Suprapubic skin (tissue), 4 donors: ENCODE measurements around the gene MEF2A. TPM values are rescaled to one million over a fixed set of nuclear protein-coding genes. Genes with fewer than 3 reads are reported as not detected.
A peak's percentile ranks its signal among the peaks of the same experiment; 100 is the strongest.

Experiments used
- DNase-seq, 2 donors: peaks; one replicate each; pipeline ENCODE4 v3.0.0-alpha.2; 2019; ENCODE audit warnings: low spot score in 2 of 2
- H3K27ac ChIP-seq: fragments of 200-600 bp; sonication (generic); one replicate; pipeline ENCODE4 v1.5.1; 2019
- H3K27me3 ChIP-seq: fragments of 200-600 bp; sonication (generic); one replicate; pipeline ENCODE4 v1.5.1; 2019
- H3K36me3 ChIP-seq: fragments of 200-600 bp; sonication (generic); one replicate; pipeline ENCODE4 v1.5.1; 2019
- H3K4me1 ChIP-seq: fragments of 200-600 bp; sonication (generic); one replicate; pipeline ENCODE4 v1.5.1; 2019
- H3K4me3 ChIP-seq: fragments of 200-600 bp; sonication (generic); one replicate; pipeline ENCODE4 v1.5.1; 2019; ENCODE audit warnings: mild to moderate bottlenecking
- H3K9me3 ChIP-seq: fragments of 200-600 bp; sonication (generic); one replicate; pipeline ENCODE4 v1.5.1; 2019
- EP300 ChIP-seq: sonication (generic); formaldehyde crosslinking; IDR thresholded peaks from one replicate; pipeline ENCODE4 v1.6.1; 2017; ENCODE audit warnings: antibody characterized with exemption
- POLR2A ChIP-seq, 2 donors: fragments of 450-650 bp; IDR thresholded peaks; one replicate each; pipeline ENCODE4 v1.6.1; 2017; ENCODE audit warnings: antibody characterized with exemption in 2 of 2, mild to moderate bottlenecking in 2 of 2, moderate library complexity in 2 of 2
- POLR2AphosphoS5 ChIP-seq, 3 donors: sonication (generic); formaldehyde crosslinking; IDR thresholded peaks; one replicate each; pipeline ENCODE4 v1.6.1; 2017; ENCODE audit warnings: antibody characterized with exemption in 3 of 3
- WGBS: methylation state at CpG from one replicate; pipeline ENCODE4 v1.1.5; 2018; 5-methylcytosine and 5-hydroxymethylcytosine counted together
- total RNA-seq, 4 donors: library from RNA; depleted of rRNA; stranded (reverse); fragments of >200 nt; gene quantifications; one replicate each; pipeline ENCODE4 v1.1.0, GENCODE V29; 2016
- TF ChIP-seq, protein P1 (sequence below), 2 donors: fragments of 200-600 bp in 1 of 2; fragments of 450-650 bp in 1 of 2; sonication (generic) in 1 of 2; IDR thresholded peaks; one replicate each; pipeline ENCODE4 v1.5.1; 2016 to 2019; ENCODE audit warnings: antibody characterized with exemption in 2 of 2, mild to moderate bottlenecking in 1 of 2, moderate library complexity in 1 of 2

MEF2A gene
- total RNA-seq, 4 donors from 2014 or later, result 70.1 to 222 (median 78.8) TPM

DNA sequence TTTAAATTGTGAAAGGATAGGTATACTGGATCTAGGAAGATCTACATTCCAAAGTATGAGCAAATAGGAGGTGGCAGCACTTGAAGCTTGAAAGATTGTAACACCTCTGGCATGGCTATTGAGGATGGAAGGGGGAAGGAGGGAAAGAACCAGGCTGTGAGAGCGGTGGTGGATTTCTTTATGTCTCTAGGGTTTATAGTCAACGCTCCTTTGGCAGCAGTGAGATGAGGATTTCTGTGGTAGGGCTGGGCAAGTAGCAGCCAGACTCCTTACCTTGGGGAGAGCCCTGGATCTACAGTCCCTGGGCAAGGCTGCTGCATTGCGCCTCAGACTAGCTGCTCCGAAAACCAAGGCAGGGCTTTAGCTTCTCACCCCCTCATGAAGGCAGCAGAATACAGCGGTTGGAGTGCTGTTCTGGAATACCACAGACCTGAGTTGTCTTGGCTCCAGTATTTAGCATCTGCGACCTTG, 53.2 kb downstream of the MEF2A start:
- peaks cover 57% of the 10 kb centered on the region for H3K4me1 ChIP-seq
- no peaks in the 10 kb centered on the region for H3K27me3 ChIP-seq
- H3K9me3 ChIP-seq, result no peaks in the 10 kb centered on the region
- no peak overlapping the region for H3K4me3 ChIP-seq
- no peak overlapping the region for H3K27ac ChIP-seq
- no peak for TF ChIP-seq POLR2AphosphoS5 (IDR thresholded peaks at IDR 0.05)
- no peak for TF ChIP-seq POLR2A (IDR thresholded peaks at IDR 0.05)
- TF ChIP-seq, protein P1, sequence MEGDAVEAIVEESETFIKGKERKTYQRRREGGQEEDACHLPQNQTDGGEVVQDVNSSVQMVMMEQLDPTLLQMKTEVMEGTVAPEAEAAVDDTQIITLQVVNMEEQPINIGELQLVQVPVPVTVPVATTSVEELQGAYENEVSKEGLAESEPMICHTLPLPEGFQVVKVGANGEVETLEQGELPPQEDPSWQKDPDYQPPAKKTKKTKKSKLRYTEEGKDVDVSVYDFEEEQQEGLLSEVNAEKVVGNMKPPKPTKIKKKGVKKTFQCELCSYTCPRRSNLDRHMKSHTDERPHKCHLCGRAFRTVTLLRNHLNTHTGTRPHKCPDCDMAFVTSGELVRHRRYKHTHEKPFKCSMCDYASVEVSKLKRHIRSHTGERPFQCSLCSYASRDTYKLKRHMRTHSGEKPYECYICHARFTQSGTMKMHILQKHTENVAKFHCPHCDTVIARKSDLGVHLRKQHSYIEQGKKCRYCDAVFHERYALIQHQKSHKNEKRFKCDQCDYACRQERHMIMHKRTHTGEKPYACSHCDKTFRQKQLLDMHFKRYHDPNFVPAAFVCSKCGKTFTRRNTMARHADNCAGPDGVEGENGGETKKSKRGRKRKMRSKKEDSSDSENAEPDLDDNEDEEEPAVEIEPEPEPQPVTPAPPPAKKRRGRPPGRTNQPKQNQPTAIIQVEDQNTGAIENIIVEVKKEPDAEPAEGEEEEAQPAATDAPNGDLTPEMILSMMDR (IDR thresholded peaks at IDR 0.05), result no peak
- no peak for TF ChIP-seq EP300
- 55% methylated on average over 6 of the region's 6 CpGs for WGBS
- no peaks in the 10 kb centered on the region for H3K36me3 ChIP-seq
- DNase-seq, result no peak

DNA sequence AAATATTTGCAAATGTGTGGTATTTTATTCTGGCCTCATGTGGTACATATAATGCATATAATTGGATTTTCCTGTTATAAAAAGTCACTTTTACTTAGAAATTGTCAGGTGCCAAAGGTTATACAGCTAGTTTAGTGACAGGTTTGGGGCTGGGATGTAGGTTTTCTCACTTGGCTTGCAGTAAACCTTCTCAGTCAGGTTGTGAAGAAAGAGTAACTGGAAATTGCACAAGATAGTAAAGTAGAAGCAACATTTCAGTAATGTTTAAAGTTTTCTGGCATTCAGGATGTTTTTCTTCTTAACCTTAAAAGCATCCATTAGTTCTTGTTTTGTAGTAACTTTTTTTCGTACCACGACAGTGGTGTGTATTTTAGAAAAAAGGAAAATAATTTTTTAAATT, 53.9 kb downstream of the MEF2A start:
- Histone ChIP-seq H3K4me1 (peaks cover 52% of the 10 kb centered on the region), H3K4me3 (no peak overlapping the region), H3K36me3 (no peaks in the 10 kb centered on the region), H3K27ac (no peak overlapping the region), H3K9me3 (no peaks in the 10 kb centered on the region), H3K27me3 (no peaks in the 10 kb centered on the region)
- DNase-seq, result no peak
- WGBS, result 55% methylated on average over 2 of the region's 2 CpGs
- TF ChIP-seq EP300 (no peak), POLR2A (IDR thresholded peaks at IDR 0.05) (no peak), POLR2AphosphoS5 (IDR thresholded peaks at IDR 0.05) (no peak)
- TF ChIP-seq, protein P1 (IDR thresholded peaks at IDR 0.05), result no peak

DNA sequence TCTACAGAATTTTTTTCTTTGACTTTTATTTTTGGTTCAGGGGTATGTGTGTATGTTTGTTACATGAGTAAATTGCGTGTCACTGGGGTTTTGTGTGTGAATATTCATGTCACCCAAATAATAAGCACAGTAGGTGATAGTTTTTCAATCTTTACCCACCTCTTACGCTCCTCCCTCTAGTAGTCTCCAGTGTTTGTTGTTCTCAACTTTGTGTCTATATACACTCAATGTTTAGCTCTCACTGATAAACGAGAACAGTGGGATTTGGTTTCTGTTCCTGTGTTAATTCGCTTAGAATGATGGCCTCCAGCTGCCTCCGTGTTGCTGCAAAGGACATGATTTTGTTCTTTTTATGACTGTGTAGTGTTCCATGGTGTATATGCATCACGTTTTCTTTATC, 54.4 kb downstream of the MEF2A start:
- Histone ChIP-seq H3K27ac (no peak overlapping the region), H3K4me1 (peaks cover 47% of the 10 kb centered on the region)
- DNase-seq, result no peak

DNA sequence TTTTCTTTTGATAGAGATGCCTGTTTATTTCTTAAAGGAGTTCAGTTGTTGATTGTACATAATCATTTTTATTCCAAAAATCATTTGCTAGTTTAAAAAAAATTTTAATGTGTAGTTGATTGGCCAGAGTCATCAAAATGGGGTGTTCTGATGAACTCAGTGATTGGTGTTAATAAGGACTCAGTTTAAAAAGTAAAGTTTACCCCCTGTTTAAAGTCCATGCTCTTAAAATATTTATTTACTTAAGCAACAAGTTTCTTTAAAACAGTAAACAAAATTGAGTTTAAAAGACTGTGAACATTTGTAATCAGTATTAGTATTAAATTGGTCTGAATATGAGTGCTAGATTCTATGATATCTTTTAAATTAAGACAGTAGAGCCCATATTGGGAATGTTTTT, 56.0 kb downstream of the MEF2A start:
- no peak overlapping the region for H3K27ac ChIP-seq
- no peaks in the 10 kb centered on the region for H3K9me3 ChIP-seq
- H3K4me3 ChIP-seq, result no peak overlapping the region
- H3K4me1 ChIP-seq, result peaks cover 34% of the 10 kb centered on the region
- TF ChIP-seq POLR2AphosphoS5 (IDR thresholded peaks at IDR 0.05) (no peak), EP300 (no peak)
- TF ChIP-seq, protein P1 (IDR thresholded peaks at IDR 0.05), result no peak
- H3K36me3 ChIP-seq, result no peaks in the 10 kb centered on the region
- DNase-seq, result no peak
- H3K27me3 ChIP-seq, result no peaks in the 10 kb centered on the region

More for the DNA sequence above, 54.4 kb downstream of the MEF2A start:
- TF ChIP-seq EP300 (no peak), POLR2AphosphoS5 (IDR thresholded peaks at IDR 0.05) (no peak), POLR2A (IDR thresholded peaks at IDR 0.05) (no peak)
- TF ChIP-seq, protein P1 (IDR thresholded peaks at IDR 0.05), result no peak
- no peaks in the 10 kb centered on the region for H3K27me3 ChIP-seq
- H3K4me3 ChIP-seq, result no peak overlapping the region
- no peaks in the 10 kb centered on the region for H3K36me3 ChIP-seq
- 84% methylated on average over 6 of the region's 6 CpGs for WGBS
- no peaks in the 10 kb centered on the region for H3K9me3 ChIP-seq

DNA sequence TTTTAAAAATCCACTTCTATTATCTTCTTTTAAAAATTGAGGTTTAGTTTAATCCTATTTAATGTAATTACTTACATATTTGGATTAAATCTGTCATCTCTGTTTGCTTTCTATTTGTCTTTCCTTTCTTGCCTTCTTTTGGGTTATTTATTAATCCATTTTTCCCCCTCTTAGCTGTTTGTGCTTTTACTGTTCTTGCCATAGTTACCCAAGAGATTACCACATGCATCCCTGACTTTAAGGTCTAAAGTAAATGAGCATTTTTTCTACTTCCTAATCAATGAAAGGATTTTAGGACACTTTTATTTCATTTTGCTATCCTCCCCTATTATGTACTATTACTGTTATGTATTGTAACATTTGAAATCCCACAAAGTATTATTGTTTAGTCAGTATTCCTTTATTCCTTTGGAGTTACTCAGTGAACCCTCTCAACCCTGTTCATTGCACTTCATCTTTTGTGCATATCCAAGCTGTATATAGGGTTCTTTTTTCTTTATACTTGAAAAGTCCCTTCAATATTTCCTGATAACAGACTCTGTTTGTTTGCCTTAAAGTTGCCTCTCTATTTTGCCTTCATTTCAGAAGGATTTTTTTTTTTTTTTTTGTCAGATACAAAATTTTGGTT, 62.7 kb downstream of the MEF2A start:
- Histone ChIP-seq H3K27ac (no peak overlapping the region), H3K36me3 (no peaks in the 10 kb centered on the region), H3K4me1 (peaks cover 32% of the 10 kb centered on the region), H3K4me3 (no peak overlapping the region), H3K9me3 (no peaks in the 10 kb centered on the region), H3K27me3 (no peaks in the 10 kb centered on the region)
- DNase-seq, result no peak
- no peak for TF ChIP-seq POLR2AphosphoS5 (IDR thresholded peaks at IDR 0.05)

DNA sequence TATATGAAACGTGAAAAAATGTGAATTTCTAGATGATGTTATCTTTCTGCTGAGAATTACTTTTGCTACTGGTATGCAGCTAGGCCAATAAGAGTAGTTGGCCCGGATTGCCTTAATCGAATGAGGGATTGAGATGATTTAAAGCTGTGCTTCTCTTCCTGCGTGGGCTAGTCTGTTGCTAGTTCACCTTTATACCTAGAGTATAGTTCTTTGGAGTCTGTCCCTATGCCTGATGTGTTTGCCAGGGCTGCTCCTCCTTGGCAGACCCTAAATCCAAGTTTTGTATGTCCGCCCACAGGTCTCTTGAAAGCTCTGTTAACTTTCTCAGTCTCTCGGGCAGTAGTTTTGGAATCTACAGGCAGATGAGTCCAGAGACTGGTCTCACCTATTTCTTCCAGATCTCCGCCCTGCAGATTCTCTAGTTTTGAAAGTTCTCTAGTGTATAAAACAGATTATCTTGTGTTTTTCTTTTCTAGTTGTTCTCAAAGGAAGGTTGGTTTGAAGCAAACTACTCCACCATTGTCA, 64.9 kb downstream of the MEF2A start:
- H3K27me3 ChIP-seq, result no peaks in the 10 kb centered on the region
- no peak overlapping the region for H3K4me3 ChIP-seq
- no peaks in the 10 kb centered on the region for H3K9me3 ChIP-seq
- peaks cover 38% of the 10 kb centered on the region for H3K4me1 ChIP-seq
- WGBS, result 69% methylated on average over 7 of the region's 7 CpGs
- TF ChIP-seq, protein P1 (IDR thresholded peaks at IDR 0.05), result no peak
- TF ChIP-seq POLR2AphosphoS5 (IDR thresholded peaks at IDR 0.05) (no peak), POLR2A (IDR thresholded peaks at IDR 0.05) (no peak), EP300 (no peak)
- no peak for DNase-seq
- H3K27ac ChIP-seq, result peak overlapping the region; percentile 18
- peaks cover 2% of the 10 kb centered on the region for H3K36me3 ChIP-seq
